ENCODE measurements around the gene ERC2. TPM values are rescaled to one million over a fixed set of nuclear protein-coding genes. Genes with fewer than 3 reads are reported as not detected.

The ERC2 gene
- total RNA-seq, 1 donor from 2014 or later, result 7.4 TPM

GRCh38 chr3:56410576-56410975, 57.7 kb downstream of the ERC2 start:
- Histone ChIP-seq H4K20me1 (ENCODE audit: insufficient read depth, low read length) (no peaks in the 10 kb centered on the region), H2AFZ (ENCODE audit: low read depth, low read length) (no peak overlapping the region), H3K9me3 (ENCODE audit: insufficient read depth, low read depth, low read length) (no peaks in the 10 kb centered on the region), H3K27me3 (ENCODE audit: insufficient read depth, low read length) (no peaks in the 10 kb centered on the region), H3K27ac (ENCODE audit: low read depth, low read length) (no peak overlapping the region), H3K79me2 (ENCODE audit: insufficient read depth, low read length) (no peaks in the 10 kb centered on the region), H3K36me3 (ENCODE audit: insufficient read depth, low read length) (no peaks in the 10 kb centered on the region), H3K9ac (ENCODE audit: low read length) (no peak overlapping the region), H3K4me1 (ENCODE audit: insufficient read depth, low read length) (no peaks in the 10 kb centered on the region), H3K4me2 (ENCODE audit: low read length) (no peak overlapping the region), H3K4me3 (ENCODE audit: insufficient read depth, low read depth, low read length) (no peak overlapping the region)
- no peaks in the 10 kb centered on the region for H3K27me3 Mint-ChIP-seq (ENCODE audit: low read depth, unreplicated experiment)
- DNase-seq (ENCODE audit: low read depth) (no peak), FAIRE-seq (no peak)
- no peaks in the 10 kb centered on the region for H3K36me3 Mint-ChIP-seq (ENCODE audit: low read depth, unreplicated experiment)
- TF ChIP-seq CTCF (IDR thresholded peaks at IDR 0.05; ENCODE audit: insufficient read depth, low read depth, low read length), result no peak
- no peak for TF ChIP-seq EZH2 (IDR thresholded peaks at IDR 0.05; ENCODE audit: insufficient read depth, low read length)
- H3K4me1 Mint-ChIP-seq (ENCODE audit: low read depth, unreplicated experiment), result peaks cover 6% of the 10 kb centered on the region
- H3K4me3 Mint-ChIP-seq (ENCODE audit: unreplicated experiment), result no peak overlapping the region
- no peaks in the 10 kb centered on the region for H3K9me3 Mint-ChIP-seq (ENCODE audit: unreplicated experiment)
- H3K27ac Mint-ChIP-seq (ENCODE audit: unreplicated experiment), result no peak overlapping the region

DNA sequence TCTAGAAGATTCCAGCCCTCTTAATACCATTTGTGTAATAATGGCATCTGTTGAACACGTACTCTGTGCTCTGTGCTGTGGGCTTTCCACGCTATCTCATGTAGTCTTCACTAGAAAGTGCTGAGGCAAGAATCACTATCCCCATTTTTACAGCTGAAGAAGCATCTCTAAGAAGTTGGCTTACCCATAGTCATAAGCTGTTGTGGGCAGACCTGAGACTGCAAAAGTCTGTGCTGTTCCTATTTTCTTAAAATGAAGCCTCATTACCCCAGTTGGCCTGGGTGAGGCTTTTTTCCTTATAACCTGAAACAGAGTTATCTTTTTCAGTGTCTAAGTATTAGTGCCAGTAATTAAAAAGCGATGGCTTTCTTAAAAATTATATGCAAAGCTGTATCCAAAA, 58.5 kb downstream of the ERC2 start:
- H3K79me2 ChIP-seq (ENCODE audit: insufficient read depth, low read length), result no peaks in the 10 kb centered on the region
- Mint-ChIP-seq H3K27me3 (ENCODE audit: low read depth, unreplicated experiment) (no peaks in the 10 kb centered on the region), H3K36me3 (ENCODE audit: low read depth, unreplicated experiment) (no peaks in the 10 kb centered on the region), H3K4me1 (ENCODE audit: low read depth, unreplicated experiment) (peaks cover 5% of the 10 kb centered on the region), H3K4me3 (ENCODE audit: unreplicated experiment) (no peak overlapping the region), H3K9me3 (ENCODE audit: unreplicated experiment) (no peaks in the 10 kb centered on the region), H3K27ac (ENCODE audit: unreplicated experiment) (no peak overlapping the region)
- no peak for DNase-seq (ENCODE audit: low read depth)
- no peak overlapping the region for H3K4me2 ChIP-seq (ENCODE audit: low read length)
- no peak overlapping the region for H2AFZ ChIP-seq (ENCODE audit: low read depth, low read length)
- H3K9me3 ChIP-seq (ENCODE audit: insufficient read depth, low read depth, low read length), result no peaks in the 10 kb centered on the region
- H3K4me1 ChIP-seq (ENCODE audit: insufficient read depth, low read length), result no peaks in the 10 kb centered on the region
- H3K36me3 ChIP-seq (ENCODE audit: insufficient read depth, low read length), result no peaks in the 10 kb centered on the region
- no peaks in the 10 kb centered on the region for H3K27me3 ChIP-seq (ENCODE audit: insufficient read depth, low read length)
- H3K9ac ChIP-seq (ENCODE audit: low read length), result no peak overlapping the region
- no peak for TF ChIP-seq CTCF (IDR thresholded peaks at IDR 0.05; ENCODE audit: insufficient read depth, low read depth, low read length)
- no peak for TF ChIP-seq EZH2 (IDR thresholded peaks at IDR 0.05; ENCODE audit: insufficient read depth, low read length)
- no peak overlapping the region for H3K4me3 ChIP-seq (ENCODE audit: insufficient read depth, low read depth, low read length)
- FAIRE-seq, result no peak
- no peak overlapping the region for H3K27ac ChIP-seq (ENCODE audit: low read depth, low read length)
- no peaks in the 10 kb centered on the region for H4K20me1 ChIP-seq (ENCODE audit: insufficient read depth, low read length)

- Mint-ChIP-seq H3K9me3 (ENCODE audit: unreplicated experiment) (no peaks in the 10 kb centered on the region), H3K4me3 (ENCODE audit: unreplicated experiment) (no peak overlapping the region)
- no peaks in the 10 kb centered on the region for H3K9me3 ChIP-seq (ENCODE audit: insufficient read depth, low read depth, low read length)
These were observed 59.5 kb downstream of the ERC2 start for GRCh38 chr3:56408761-56409196.

More at GRCh38 chr3:56408761-56409196, 59.5 kb downstream of the ERC2 start:
- Histone ChIP-seq H2AFZ (ENCODE audit: low read depth, low read length) (no peak overlapping the region), H3K4me3 (ENCODE audit: insufficient read depth, low read depth, low read length) (no peak overlapping the region), H4K20me1 (ENCODE audit: insufficient read depth, low read length) (no peaks in the 10 kb centered on the region), H3K27ac (ENCODE audit: low read depth, low read length) (no peak overlapping the region), H3K9ac (ENCODE audit: low read length) (no peak overlapping the region), H3K36me3 (ENCODE audit: insufficient read depth, low read length) (no peaks in the 10 kb centered on the region), H3K79me2 (ENCODE audit: insufficient read depth, low read length) (no peaks in the 10 kb centered on the region), H3K4me1 (ENCODE audit: insufficient read depth, low read length) (no peaks in the 10 kb centered on the region), H3K4me2 (ENCODE audit: low read length) (no peak overlapping the region), H3K27me3 (ENCODE audit: insufficient read depth, low read length) (no peaks in the 10 kb centered on the region)
- Mint-ChIP-seq H3K27ac (ENCODE audit: unreplicated experiment) (no peak overlapping the region), H3K36me3 (ENCODE audit: low read depth, unreplicated experiment) (no peaks in the 10 kb centered on the region), H3K4me1 (ENCODE audit: low read depth, unreplicated experiment) (peaks cover 1% of the 10 kb centered on the region), H3K27me3 (ENCODE audit: low read depth, unreplicated experiment) (no peaks in the 10 kb centered on the region)
- TF ChIP-seq CTCF (IDR thresholded peaks at IDR 0.05; ENCODE audit: insufficient read depth, low read depth, low read length) (no peak), EZH2 (IDR thresholded peaks at IDR 0.05; ENCODE audit: insufficient read depth, low read length) (no peak)
- DNase-seq (ENCODE audit: low read depth) (no peak), FAIRE-seq (no peak)

All from astrocyte (in vitro differentiated cells and primary cell).